IMR-90 (cell line): ENCODE data around the gene CCDC88C. TPM values are rescaled to one million over a fixed set of nuclear protein-coding genes. Genes with fewer than 3 reads are reported as not detected.
"Not testable (repeated sequence)": the region's sequence is repeated elsewhere in the genome, so short reads cannot be mapped to it uniquely, and the experiment has no call there.

Experiments used
- ATAC-seq: fragments of 200-7000 bp; cut with Tn5 transposase; 2 replicates; pipeline ENCODE4 v1.9.1; 2020; ENCODE audit warnings: low read depth, mild to moderate bottlenecking, moderate library complexity
- BruUV-seq: library from RNA; stranded (reverse); fragments of 400-500 nt; replicated peaks from 2 replicates; lab custom pipeline; 2021; lab: Mats Ljungman, UMichigan
- CTCF ChIA-PET: fragments of 300-600 bp; formaldehyde crosslinking; extraction: SDS; loops from one replicate; lab custom pipeline; 2021; ENCODE audit warnings: antibody characterized with exemption; lab: Yijun Ruan, JAX
- POLR2A ChIA-PET: fragments of 300-600 bp; sonication (Branson Sonifier 250); formaldehyde crosslinking; loops from one replicate; lab custom pipeline; 2022; ENCODE audit warnings: antibody characterized with exemption; ENCODE audit not compliant: unreplicated experiment; lab: Charles Lee
- DNase-seq: peaks from one replicate; pipeline ENCODE4 v3.0.0; 2013
- H2AFZ ChIP-seq: replicated peaks from 2 replicates; pipeline ENCODE3; 2013; ENCODE audit warnings: low read length, mild to moderate bottlenecking; ENCODE audit not compliant: poor library complexity
- H2AK5ac ChIP-seq: 2 replicates; pipeline ENCODE4 v1.6.1; 2013; ENCODE audit warnings: low read depth, low read length, inconsistent platforms
- H2AK9ac ChIP-seq: replicated peaks from 2 replicates; pipeline ENCODE3; 2013; ENCODE audit warnings: mild to moderate bottlenecking, low read depth, low read length, moderate library complexity; ENCODE audit not compliant: poor library complexity
- H2BK120ac ChIP-seq: 2 replicates; pipeline ENCODE4 v1.6.1; 2013; ENCODE audit warnings: low read depth, low read length, inconsistent platforms
- H2BK15ac ChIP-seq: 3 replicates; pipeline ENCODE4 v1.6.1; 2013; ENCODE audit warnings: low read depth, low read length, inconsistent platforms
- H2BK20ac ChIP-seq: 2 replicates; pipeline ENCODE4 v1.6.1; 2013; ENCODE audit warnings: low read depth, mild to moderate bottlenecking, inconsistent platforms, low read length, moderate library complexity
- H2BK5ac ChIP-seq: 2 replicates; pipeline ENCODE4 v1.6.1; 2013; ENCODE audit warnings: mild to moderate bottlenecking, low read depth, low read length, inconsistent platforms; ENCODE audit not compliant: poor library complexity, severe bottlenecking
- H3K14ac ChIP-seq: replicated peaks from 2 replicates; pipeline ENCODE4 v1.6.1; 2013; ENCODE audit warnings: low read depth, low read length, inconsistent platforms
- H3K18ac ChIP-seq: 2 replicates; pipeline ENCODE4 v1.6.1; 2013; ENCODE audit warnings: low read depth, low read length, control low read depth
- H3K23ac ChIP-seq: 2 replicates; pipeline ENCODE4 v1.6.1; 2013; ENCODE audit warnings: low read depth, low read length, inconsistent platforms
- H3K27ac ChIP-seq: 2 replicates; pipeline ENCODE4 v1.5.1; 2013; ENCODE audit warnings: mild to moderate bottlenecking, control low read depth, low read length; ENCODE audit not compliant: insufficient read depth
- H3K27me3 ChIP-seq: 2 replicates; pipeline ENCODE4 v1.6.1; 2013; ENCODE audit warnings: low read length; ENCODE audit not compliant: control insufficient read depth, insufficient read depth
- H3K36me3 ChIP-seq: 2 replicates; pipeline ENCODE4 v1.6.1; 2013; ENCODE audit warnings: low read length, mixed read lengths; ENCODE audit not compliant: control insufficient read depth, insufficient read depth
- H3K4ac ChIP-seq: 2 replicates; pipeline ENCODE4 v1.6.1; 2013; ENCODE audit warnings: low read depth, low read length, inconsistent platforms
- H3K4me1 ChIP-seq: 2 replicates; pipeline ENCODE4 v1.6.1; 2013; ENCODE audit warnings: low read length, mixed read lengths; ENCODE audit not compliant: control insufficient read depth, insufficient read depth
- H3K4me2 ChIP-seq: 2 replicates; pipeline ENCODE4 v1.6.1; 2013; ENCODE audit warnings: low read depth, mild to moderate bottlenecking, control low read depth, low read length, moderate library complexity
- H3K4me3 ChIP-seq: 2 replicates; pipeline ENCODE4 v1.5.1; 2013; ENCODE audit warnings: low read depth, mild to moderate bottlenecking, control low read depth, low read length, moderate library complexity; ENCODE audit not compliant: insufficient read depth
- H3K56ac ChIP-seq: 2 replicates; pipeline ENCODE4 v1.6.1; 2013; ENCODE audit warnings: low read length, inconsistent platforms; ENCODE audit not compliant: insufficient read depth; ENCODE audit errors: extremely low read depth
- H3K79me1 ChIP-seq, 2 experiments: 2 replicates each; pipeline ENCODE4 v1.6.1; 2013; ENCODE audit warnings: low read length in 2 of 2, inconsistent platforms in 1 of 2, low read depth in 1 of 2
- H3K9ac ChIP-seq: 2 replicates; pipeline ENCODE4 v1.6.1; 2013; ENCODE audit warnings: low read depth, low read length, control low read depth
- H3K9me1 ChIP-seq: 2 replicates; pipeline ENCODE4 v1.6.1; 2013; ENCODE audit warnings: low read length, inconsistent platforms; ENCODE audit not compliant: insufficient read depth
- H3K9me3 ChIP-seq: 2 replicates; pipeline ENCODE4 v1.6.1; 2013; ENCODE audit warnings: low read length; ENCODE audit not compliant: control insufficient read depth, insufficient read depth
- H4K20me1 ChIP-seq: 2 replicates; pipeline ENCODE4 v1.6.1; 2013; ENCODE audit warnings: low read length, inconsistent platforms; ENCODE audit not compliant: insufficient read depth
- H4K5ac ChIP-seq: 2 replicates; pipeline ENCODE4 v1.6.1; 2013; ENCODE audit warnings: mild to moderate bottlenecking, low read depth, low read length, control low read depth
- H4K8ac ChIP-seq, 2 experiments: 2 replicates each; pipeline ENCODE4 v1.6.1; 2013; ENCODE audit warnings: low read depth in 2 of 2, low read length in 2 of 2, control low read depth in 1 of 2, inconsistent platforms in 1 of 2
- H4K91ac ChIP-seq: 2 replicates; pipeline ENCODE4 v1.6.1; 2013; ENCODE audit warnings: low read depth, low read length, inconsistent platforms; ENCODE audit not compliant: insufficient read depth
- MXI1 ChIP-seq: IDR thresholded peaks from 2 replicates; pipeline ENCODE4 v1.6.1; 2012; ENCODE audit warnings: low read depth, mild to moderate bottlenecking, low read length, moderate library complexity, borderline replicate concordance
- RCOR1 ChIP-seq: IDR thresholded peaks from 2 replicates; pipeline ENCODE4 v1.6.1; 2012; ENCODE audit warnings: mild to moderate bottlenecking, low read length, improper control_type of control experiment; ENCODE audit not compliant: insufficient replicate concordance
- WGBS, 2 experiments: methylation state at CpG; one replicate each; pipeline versions ENCODE4 v1.1.5 to v1.1.7; 2013; ENCODE audit warnings: missing lambda C conversion rate in 2 of 2; ENCODE audit not compliant: insufficient read length in 1 of 2; ENCODE audit errors: extremely low coverage in 2 of 2; 5-methylcytosine and 5-hydroxymethylcytosine counted together
- dilution Hi-C: fragments of 300-500 bp; cut with HindIII; formaldehyde crosslinking; loops from one replicate; pipeline ENCODE4 v1.14.3; 2018; ENCODE audit warnings: low sequenced_read_pairs; ENCODE audit not compliant: unreplicated experiment
- in situ Hi-C: fragments of 300-500 bp; cut with MboI; formaldehyde crosslinking; loops from 3 replicates; pipeline ENCODE4 v1.14.3; 2019; ENCODE audit warnings: low sequenced_read_pairs, inconsistent platforms, mixed read lengths
- intact Hi-C: fragments of 100-400 bp; cut with micrococcal nuclease; formaldehyde crosslinking; loops from 2 replicates; pipeline ENCODE4 v1.10.0; 2022
- polyA plus RNA-seq, 3 experiments: library from polyadenylated mRNA; depleted of rRNA; stranded (reverse); fragments of >200 nt; gene quantifications; 2 replicates each; pipeline ENCODE4 v1.2.3, GENCODE V29; 2012; ENCODE audit warnings: low replicate concordance in 1 of 3
- total RNA-seq: library from RNA; depleted of rRNA; stranded (reverse); fragments of >200 nt; gene quantifications from 2 replicates; pipeline ENCODE4 v1.2.3, GENCODE V29; 2012

CCDC88C gene
- total and polyA plus RNA-seq, 2 of the 4 experiments (the other 2 are of a cell fraction) = 0.17 to 0.18 TPM

DNA sequence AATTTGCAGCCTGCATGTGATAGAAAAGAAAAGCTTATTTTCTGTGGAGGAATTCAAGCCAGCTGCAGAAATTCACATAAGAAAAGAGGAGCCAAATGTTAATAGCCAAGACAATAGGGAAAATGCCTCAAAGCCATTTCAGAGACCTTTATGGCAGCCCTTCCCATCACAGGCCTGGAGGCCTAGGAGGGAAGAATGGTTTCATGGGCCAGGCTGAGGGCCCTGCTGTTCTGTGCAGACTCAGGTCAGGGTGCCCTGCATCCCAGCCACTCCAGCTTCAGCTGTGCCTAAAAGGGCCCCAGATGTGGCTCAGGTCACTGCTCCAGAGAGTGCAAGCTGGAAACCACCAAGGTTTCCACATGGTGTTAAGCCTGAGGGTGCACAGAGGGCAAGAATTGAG, 21.2 kb upstream of the CCDC88C start:
- Histone ChIP-seq H2AK9ac (no peak overlapping the region), H4K91ac (no peak overlapping the region), H3K18ac (no peak overlapping the region), H2BK120ac (no peak overlapping the region), H3K4ac (no peak overlapping the region), H3K9me1 (no peaks in the 10 kb centered on the region), H3K27me3 (no peaks in the 10 kb centered on the region), H4K20me1 (no peaks in the 10 kb centered on the region), H3K27ac (no peak overlapping the region), H2BK20ac (no peak overlapping the region), H3K9ac (no peak overlapping the region), H2AFZ (no peak overlapping the region), H4K8ac (no peak overlapping the region), H3K9me3 (peaks cover 2% of the 10 kb centered on the region; the same call in 1 of the 2 replicates), H4K5ac (no peak overlapping the region), H2BK15ac (no peak overlapping the region), H3K36me3 (no peaks in the 10 kb centered on the region), H3K56ac (no peak overlapping the region), H2BK5ac (no peak overlapping the region), H3K23ac (no peak overlapping the region), H2AK5ac (no peak overlapping the region), H3K79me1 (no peaks in the 10 kb centered on the region), H3K4me3 (no peak overlapping the region), H3K4me2 (no peak overlapping the region), H3K4me1 (no peaks in the 10 kb centered on the region), H3K14ac (no peak overlapping the region)
- ChIA-PET POLR2A (no interaction called here), CTCF (no interaction called here)
- no peak for ATAC-seq
- BruUV-seq = no TSS peak
- no peak for DNase-seq
- intact Hi-C loops = no loop called here
- TF ChIP-seq RCOR1 = no peak
- no peak for TF ChIP-seq MXI1
- dilution Hi-C loops = no loop called here
- in situ Hi-C loops = no loop called here

DNA sequence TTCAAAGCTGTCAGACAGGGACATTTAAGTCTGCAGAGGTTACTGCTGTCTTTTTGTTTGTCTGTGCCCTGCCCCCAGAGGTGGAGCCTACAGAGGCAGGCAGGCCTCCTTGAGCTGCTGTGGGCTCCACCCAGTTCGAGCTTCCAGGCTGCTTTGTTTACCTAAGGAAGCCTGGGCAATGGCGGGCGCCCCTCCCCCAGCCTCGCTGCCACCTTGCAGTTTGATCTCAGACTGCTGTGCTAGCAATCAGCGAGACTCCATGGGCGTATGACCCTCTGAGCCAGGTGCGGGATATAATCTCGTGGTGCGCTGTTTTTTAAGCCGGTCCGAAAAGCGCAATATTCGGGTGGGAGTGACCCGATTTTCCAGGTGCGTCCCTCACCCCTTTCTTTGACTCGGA, 18.6 kb upstream of the CCDC88C start:
- H3K18ac ChIP-seq, ATAC-seq, H4K8ac ChIP-seq, dilution Hi-C loops, BruUV-seq, H3K4me3 ChIP-seq, H3K14ac ChIP-seq, intact Hi-C loops, H2AK5ac ChIP-seq, CTCF ChIA-PET, H4K20me1 ChIP-seq, H3K79me1 ChIP-seq, H3K27ac ChIP-seq, H3K36me3 ChIP-seq, H3K27me3 ChIP-seq, H3K9me1 ChIP-seq, H3K4ac ChIP-seq, H4K91ac ChIP-seq, H3K56ac ChIP-seq, H3K4me2 ChIP-seq, H3K4me1 ChIP-seq, H2AK9ac ChIP-seq, H2BK15ac ChIP-seq, H3K9me3 ChIP-seq, DNase-seq, H2BK20ac ChIP-seq, H3K9ac ChIP-seq, H2BK120ac ChIP-seq, H3K23ac ChIP-seq, H2AFZ ChIP-seq, in situ Hi-C loops, POLR2A ChIA-PET, H2BK5ac ChIP-seq, H4K5ac ChIP-seq: not testable (repeated sequence)
- WGBS, 2 experiments = 58% methylated on average over 3 of the region's 16 CpGs; no CpG with 5 or more reads in 1 of the 2 experiments
